GM10266 (cell line): ENCODE measurements around the gene BACE1-AS.

Experiments
- DNase-seq: peaks from one replicate; pipeline ENCODE4 v3.0.0; 2012; ENCODE audit errors: extremely low spot score
- CTCF ChIP-seq: IDR thresholded peaks from 2 replicates; pipeline ENCODE4 v1.5.1; 2012; ENCODE audit warnings: mild to moderate bottlenecking, low read depth; ENCODE audit not compliant: control insufficient read depth, insufficient read depth; ENCODE audit errors: missing control alignments

Gene BACE1-AS

GRCh38 chr11:117290809-117291396 is at the start of gene BACE1-AS:
Gene BACE1-AS, plus strand, starts transcription at chr11:117291346.
- no peak for TF ChIP-seq CTCF
- no peak for DNase-seq

- no peak for TF ChIP-seq CTCF
Measured at GRCh38 chr11:117248341-117248740, 42.8 kb upstream of the BACE1-AS start.

GRCh38 chr11:117249571-117249970 is 41.6 kb upstream of the BACE1-AS start:
- no peak for DNase-seq
- no peak for TF ChIP-seq CTCF

More at GRCh38 chr11:117248341-117248740, 42.8 kb upstream of the BACE1-AS start:
- DNase-seq, result no peak

- DNase-seq, result no peak
- no peak for TF ChIP-seq CTCF
Measured at GRCh38 chr11:117251506-117251905, 39.6 kb upstream of the BACE1-AS start.

- no peak for DNase-seq
- TF ChIP-seq CTCF, result no peak
Measured at GRCh38 chr11:117255966-117256365, 35.2 kb upstream of the BACE1-AS start.

GRCh38 chr11:117256573-117256972 is 34.6 kb upstream of the BACE1-AS start:
- DNase-seq, result no peak

More at GRCh38 chr11:117256573-117256972, 34.6 kb upstream of the BACE1-AS start:
- no peak for TF ChIP-seq CTCF
